Measurements from ENCODE around the gene AKAP10. TPM values are rescaled to one million over a fixed set of nuclear protein-coding genes. Genes with fewer than 3 reads are reported as not detected.
A peak's percentile ranks its signal among the peaks of the same experiment; 100 is the strongest.

The AKAP10 gene
- total and polyA plus RNA-seq, 2 of the 4 experiments (the other 2 are of a cell fraction) = 12.7 to 18.6 TPM

DNA sequence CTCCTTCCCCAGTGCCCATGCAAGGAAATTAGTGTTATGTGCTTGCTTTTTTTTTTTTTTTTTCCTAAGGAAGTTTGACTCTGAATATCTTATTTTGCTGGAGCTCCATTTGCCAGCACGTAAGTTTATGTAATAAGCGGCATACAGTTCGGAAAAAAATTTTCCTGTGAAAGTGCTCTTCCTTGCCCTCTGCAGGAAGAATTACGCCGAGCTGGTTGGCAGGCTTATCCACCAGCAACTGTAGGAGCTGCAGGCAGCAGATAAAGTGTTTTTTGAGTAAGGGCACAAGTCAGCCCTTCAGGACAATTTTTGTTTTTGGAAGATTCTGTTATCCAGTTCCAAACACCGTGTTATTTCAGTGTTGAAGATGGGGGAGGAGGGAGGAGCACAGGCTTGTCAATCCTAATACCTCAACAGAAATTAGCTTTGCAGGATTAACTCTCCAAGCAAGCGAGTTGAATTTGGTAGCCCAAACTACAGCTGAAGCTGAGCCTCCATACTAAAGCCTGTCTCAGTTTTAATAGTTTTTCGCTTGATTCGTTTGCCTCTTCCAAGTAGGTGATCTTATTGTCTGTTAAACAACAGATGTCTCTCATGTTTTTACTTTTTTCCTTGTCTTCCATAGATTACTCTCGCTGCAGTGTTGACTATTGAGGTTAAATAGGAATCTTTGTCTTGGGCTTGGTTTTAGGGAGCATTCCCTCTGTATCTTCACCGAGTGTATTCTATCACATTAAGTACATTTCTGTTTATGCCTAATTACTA lies 32.7 kb upstream of the AKAP10 start:
- H3K27me3 ChIP-seq (ENCODE audit: control insufficient read depth, insufficient read depth, low read length) = peaks cover 33% of the 10 kb centered on the region
- peak overlapping the region; percentile 15 for H3K4me3 ChIP-seq (ENCODE audit: insufficient read depth, low read depth, low read length)
- no peak overlapping the region for H4K5ac ChIP-seq (ENCODE audit: low read depth, low read length)
- no peaks in the 10 kb centered on the region for H3K9me1 ChIP-seq (ENCODE audit: insufficient read depth, low read length)
- peak overlapping the region; percentile 48 for H3K4me2 ChIP-seq (ENCODE audit: low read depth, low read length)
- H4K20me1 ChIP-seq (ENCODE audit: insufficient read depth, low read length) = no peaks in the 10 kb centered on the region
- no peak overlapping the region for H3K27ac ChIP-seq (ENCODE audit: insufficient read depth, low read length)
- H3K56ac ChIP-seq (ENCODE audit: extremely low read depth, insufficient read depth, low read length) = no peak overlapping the region
- no peaks in the 10 kb centered on the region for H3K79me1 ChIP-seq (ENCODE audit: low read depth in 1 of 2, low read length in 2 of 2)
- H3K14ac ChIP-seq (replicated peaks; ENCODE audit: low read depth, low read length) = no peak overlapping the region
- WGBS, 2 experiments (ENCODE audit: extremely low coverage in 2 of 2, insufficient read length in 1 of 2) = no CpG with 5 or more reads among the region's 11 CpGs
- no peak overlapping the region for H2BK5ac ChIP-seq (ENCODE audit: low read depth, low read length, poor library complexity, severe bottlenecking)
- intact Hi-C loops (cut with micrococcal nuclease) = loop anchor here (1.0 kb wide), 1 partner anchor 106 kb away; no protein-coding TSS in a partner anchor
- no peak overlapping the region for H2BK120ac ChIP-seq (ENCODE audit: low read depth, low read length)
- H2AK5ac ChIP-seq (ENCODE audit: low read depth, low read length) = no peak overlapping the region
- no peak overlapping the region for H3K23ac ChIP-seq (ENCODE audit: low read depth, low read length)
- ATAC-seq (ENCODE audit: low read depth) = peak; percentile 55
- no peak overlapping the region for H4K91ac ChIP-seq (ENCODE audit: insufficient read depth, low read depth, low read length)
- H4K8ac ChIP-seq (ENCODE audit: low read depth in 2 of 2, low read length in 2 of 2) = no peak overlapping the region
- TF ChIP-seq SMC3 (IDR thresholded peaks at IDR 0.05; ENCODE audit: low read depth, low read length) (peak; percentile 24; the same call in 1 of the 2 replicates), MAFK (IDR thresholded peaks at IDR 0.05; ENCODE audit: low read depth, low read length) (no peak), NFE2L2 (IDR thresholded peaks at IDR 0.05; ENCODE audit: low read depth, low read length) (no peak), RAD21 (IDR thresholded peaks at IDR 0.05; ENCODE audit: low read length) (peak; percentile 27; the same call in 1 of the 2 replicates), FOS (IDR thresholded peaks at IDR 0.05; ENCODE audit: low read depth, low read length) (no peak)
- TF ChIP-seq, protein P1, sequence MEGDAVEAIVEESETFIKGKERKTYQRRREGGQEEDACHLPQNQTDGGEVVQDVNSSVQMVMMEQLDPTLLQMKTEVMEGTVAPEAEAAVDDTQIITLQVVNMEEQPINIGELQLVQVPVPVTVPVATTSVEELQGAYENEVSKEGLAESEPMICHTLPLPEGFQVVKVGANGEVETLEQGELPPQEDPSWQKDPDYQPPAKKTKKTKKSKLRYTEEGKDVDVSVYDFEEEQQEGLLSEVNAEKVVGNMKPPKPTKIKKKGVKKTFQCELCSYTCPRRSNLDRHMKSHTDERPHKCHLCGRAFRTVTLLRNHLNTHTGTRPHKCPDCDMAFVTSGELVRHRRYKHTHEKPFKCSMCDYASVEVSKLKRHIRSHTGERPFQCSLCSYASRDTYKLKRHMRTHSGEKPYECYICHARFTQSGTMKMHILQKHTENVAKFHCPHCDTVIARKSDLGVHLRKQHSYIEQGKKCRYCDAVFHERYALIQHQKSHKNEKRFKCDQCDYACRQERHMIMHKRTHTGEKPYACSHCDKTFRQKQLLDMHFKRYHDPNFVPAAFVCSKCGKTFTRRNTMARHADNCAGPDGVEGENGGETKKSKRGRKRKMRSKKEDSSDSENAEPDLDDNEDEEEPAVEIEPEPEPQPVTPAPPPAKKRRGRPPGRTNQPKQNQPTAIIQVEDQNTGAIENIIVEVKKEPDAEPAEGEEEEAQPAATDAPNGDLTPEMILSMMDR (conservative IDR thresholded peaks at IDR 0.05; ENCODE audit: low read depth, low read length) = peak; percentile 47
- dilution Hi-C loops (cut with HindIII; ENCODE audit: low sequenced_read_pairs, unreplicated experiment) = no loop called here
- BruUV-seq (replicated peaks) = no TSS peak
- CTCF ChIA-PET = interaction anchor here (0.6 to 1.7 kb wide), 10 partner anchors 10 to 115 kb away, joined by 3 to 7 read pairs (median 3); no protein-coding TSS in a partner anchor
- POLR2A ChIA-PET (ENCODE audit: unreplicated experiment) = no interaction called here
- no peaks in the 10 kb centered on the region for H3K4me1 ChIP-seq (ENCODE audit: control insufficient read depth, insufficient read depth, low read length)
- H3K9ac ChIP-seq (ENCODE audit: low read depth, low read length) = no peak overlapping the region
- H3K18ac ChIP-seq (ENCODE audit: low read depth, low read length) = no peak overlapping the region
- no peak overlapping the region for H2BK15ac ChIP-seq (ENCODE audit: low read depth, low read length)
- no peak overlapping the region for H2BK20ac ChIP-seq (ENCODE audit: low read depth, low read length)
- H3K4ac ChIP-seq (ENCODE audit: low read depth, low read length) = no peak overlapping the region
- no peaks in the 10 kb centered on the region for H3K36me3 ChIP-seq (ENCODE audit: control insufficient read depth, insufficient read depth, low read length)
- DNase-seq = peak; percentile 61
- in situ Hi-C loops (cut with MboI; ENCODE audit: low sequenced_read_pairs) = no loop called here
- H2AK9ac ChIP-seq (replicated peaks; ENCODE audit: low read depth, low read length, poor library complexity) = no peak overlapping the region
- no peaks in the 10 kb centered on the region for H3K9me3 ChIP-seq (ENCODE audit: control insufficient read depth, insufficient read depth, low read length)
- peak overlapping the region; percentile 100 for H2AFZ ChIP-seq (replicated peaks; ENCODE audit: low read length, poor library complexity)
